Measurements from ENCODE around the gene NGFR.

Gene NGFR

GRCh38 chr17:49452201-49452600 lies 42.9 kb upstream of the NGFR start:
- Histone ChIP-seq H3K36me3 (no peaks in the 10 kb centered on the region), H3K4me3 (ENCODE audit: low read depth in 1 of 2, low read length in 1 of 2) (no peak overlapping the region), H3K27me3 (peaks cover 31% of the 10 kb centered on the region), H3K27ac (no peak overlapping the region), H3K9me3 (no peaks in the 10 kb centered on the region), H3K4me1 (ENCODE audit: control insufficient read depth in 1 of 2, insufficient read depth in 1 of 2, low read depth in 1 of 2, low read length in 1 of 2) (no peaks in the 10 kb centered on the region)
- no peak for TF ChIP-seq CTCF (IDR thresholded peaks at IDR 0.05)

GRCh38 chr17:49452661-49453060 lies 42.4 kb upstream of the NGFR start:
- H3K4me1 ChIP-seq (ENCODE audit: control insufficient read depth in 1 of 2, insufficient read depth in 1 of 2, low read depth in 1 of 2, low read length in 1 of 2) = no peaks in the 10 kb centered on the region
- no peak overlapping the region for H3K4me3 ChIP-seq (ENCODE audit: low read depth in 1 of 2, low read length in 1 of 2)
- no peaks in the 10 kb centered on the region for H3K36me3 ChIP-seq

GRCh38 chr17:49454050-49454449 lies 41.0 kb upstream of the NGFR start:
- H3K9me3 ChIP-seq = no peaks in the 10 kb centered on the region
- H3K27ac ChIP-seq = no peak overlapping the region
- peaks cover 50% of the 10 kb centered on the region for H3K27me3 ChIP-seq
- H3K36me3 ChIP-seq = no peaks in the 10 kb centered on the region
- no peak for TF ChIP-seq CTCF (IDR thresholded peaks at IDR 0.05)
- no peak overlapping the region for H3K4me3 ChIP-seq (ENCODE audit: low read depth in 1 of 2, low read length in 1 of 2)
- no peaks in the 10 kb centered on the region for H3K4me1 ChIP-seq (ENCODE audit: control insufficient read depth in 1 of 2, insufficient read depth in 1 of 2, low read depth in 1 of 2, low read length in 1 of 2)

More at GRCh38 chr17:49452661-49453060, 42.4 kb upstream of the NGFR start:
- no peak for TF ChIP-seq CTCF (IDR thresholded peaks at IDR 0.05)
- Histone ChIP-seq H3K27me3 (peaks cover 36% of the 10 kb centered on the region), H3K27ac (no peak overlapping the region), H3K9me3 (no peaks in the 10 kb centered on the region)

- no peak overlapping the region for H3K27ac ChIP-seq
- H3K9me3 ChIP-seq = no peaks in the 10 kb centered on the region
- no peak for TF ChIP-seq CTCF (IDR thresholded peaks at IDR 0.05)
- H3K4me1 ChIP-seq (ENCODE audit: control insufficient read depth in 1 of 2, insufficient read depth in 1 of 2, low read depth in 1 of 2, low read length in 1 of 2) = no peaks in the 10 kb centered on the region
- H3K4me3 ChIP-seq (ENCODE audit: low read depth in 1 of 2, low read length in 1 of 2) = no peak overlapping the region
- no peaks in the 10 kb centered on the region for H3K36me3 ChIP-seq
- peaks cover 63% of the 10 kb centered on the region for H3K27me3 ChIP-seq
These were observed 39.7 kb upstream of the NGFR start for GRCh38 chr17:49455272-49455861.

- Histone ChIP-seq H3K4me3 (ENCODE audit: low read depth in 1 of 2, low read length in 1 of 2) (no peak overlapping the region), H3K36me3 (no peaks in the 10 kb centered on the region), H3K27ac (no peak overlapping the region), H3K27me3 (peaks cover 73% of the 10 kb centered on the region), H3K4me1 (ENCODE audit: control insufficient read depth in 1 of 2, insufficient read depth in 1 of 2, low read depth in 1 of 2, low read length in 1 of 2) (no peaks in the 10 kb centered on the region), H3K9me3 (no peaks in the 10 kb centered on the region)
- no peak for TF ChIP-seq CTCF (IDR thresholded peaks at IDR 0.05)
These were observed 38.7 kb upstream of the NGFR start for GRCh38 chr17:49456183-49456965.
